ENCODE measurements around the gene TMEM151B.

DNA sequence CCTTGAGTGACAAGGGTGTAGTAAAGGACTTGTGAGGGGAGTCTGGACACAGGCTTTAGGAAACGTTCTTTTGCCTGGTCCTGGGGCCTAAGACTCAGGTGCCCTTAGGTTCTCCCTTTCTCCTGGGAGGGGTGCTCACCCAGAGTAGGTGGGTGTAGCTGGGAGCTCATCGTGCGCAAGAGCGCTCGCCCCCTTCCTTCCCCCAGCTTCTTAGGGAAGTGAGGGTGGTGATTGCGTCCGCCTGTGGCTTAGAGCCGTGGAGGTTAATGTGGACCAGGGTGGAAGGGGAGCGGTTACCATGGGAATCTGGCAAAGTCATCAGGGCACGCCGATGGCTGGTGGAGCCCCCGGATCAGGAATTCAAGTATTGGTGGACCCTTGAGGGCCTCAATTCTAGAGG, 46.2 kb downstream of the TMEM151B start:
- TF ChIP-seq CTCF (IDR thresholded peaks at IDR 0.05) (no peak), POLR2A (IDR thresholded peaks at IDR 0.05) (no peak), EP300 (IDR thresholded peaks at IDR 0.05) (no peak), POLR2AphosphoS5 (IDR thresholded peaks at IDR 0.05) (no peak)

Measured in upper lobe of left lung (tissue), 4 donors.